ENCODE results near the gene MIEF1. TPM values are rescaled to one million over a fixed set of nuclear protein-coding genes. Genes with fewer than 3 reads are reported as not detected.

The MIEF1 gene
- total and polyA plus RNA-seq, 2 experiments from 2014 or later = 13.2 to 40.1 TPM

DNA sequence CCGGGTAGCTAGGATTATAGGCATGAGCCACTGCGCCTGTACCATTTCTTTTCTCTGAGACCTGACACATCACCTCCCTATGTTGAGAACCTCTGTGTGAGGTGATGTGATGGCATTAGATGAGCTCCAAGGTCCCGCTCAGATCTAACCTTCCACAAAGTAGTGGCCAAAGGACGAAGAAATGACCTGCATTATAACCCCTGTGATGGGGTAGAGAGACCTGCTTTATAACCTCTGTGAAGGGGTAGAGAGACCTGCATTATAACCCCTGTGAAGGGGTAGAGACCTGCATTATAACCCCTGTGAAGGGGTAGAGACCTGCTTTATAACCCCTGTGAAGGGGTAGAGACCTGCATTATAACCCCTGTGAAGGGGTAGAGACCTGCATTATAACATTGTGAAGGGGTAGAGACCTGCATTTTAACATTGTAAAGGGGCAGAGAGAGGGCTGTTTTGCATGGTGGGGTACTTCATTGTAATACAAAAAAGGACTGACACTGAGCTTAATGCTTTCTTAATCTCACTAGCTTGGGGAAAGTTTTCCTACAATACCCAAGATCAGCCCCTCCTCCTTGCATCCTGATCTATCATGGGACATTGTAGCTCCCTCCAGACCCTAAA, 8.5 kb downstream of the MIEF1 start (continued):
- TF ChIP-seq, protein P1, sequence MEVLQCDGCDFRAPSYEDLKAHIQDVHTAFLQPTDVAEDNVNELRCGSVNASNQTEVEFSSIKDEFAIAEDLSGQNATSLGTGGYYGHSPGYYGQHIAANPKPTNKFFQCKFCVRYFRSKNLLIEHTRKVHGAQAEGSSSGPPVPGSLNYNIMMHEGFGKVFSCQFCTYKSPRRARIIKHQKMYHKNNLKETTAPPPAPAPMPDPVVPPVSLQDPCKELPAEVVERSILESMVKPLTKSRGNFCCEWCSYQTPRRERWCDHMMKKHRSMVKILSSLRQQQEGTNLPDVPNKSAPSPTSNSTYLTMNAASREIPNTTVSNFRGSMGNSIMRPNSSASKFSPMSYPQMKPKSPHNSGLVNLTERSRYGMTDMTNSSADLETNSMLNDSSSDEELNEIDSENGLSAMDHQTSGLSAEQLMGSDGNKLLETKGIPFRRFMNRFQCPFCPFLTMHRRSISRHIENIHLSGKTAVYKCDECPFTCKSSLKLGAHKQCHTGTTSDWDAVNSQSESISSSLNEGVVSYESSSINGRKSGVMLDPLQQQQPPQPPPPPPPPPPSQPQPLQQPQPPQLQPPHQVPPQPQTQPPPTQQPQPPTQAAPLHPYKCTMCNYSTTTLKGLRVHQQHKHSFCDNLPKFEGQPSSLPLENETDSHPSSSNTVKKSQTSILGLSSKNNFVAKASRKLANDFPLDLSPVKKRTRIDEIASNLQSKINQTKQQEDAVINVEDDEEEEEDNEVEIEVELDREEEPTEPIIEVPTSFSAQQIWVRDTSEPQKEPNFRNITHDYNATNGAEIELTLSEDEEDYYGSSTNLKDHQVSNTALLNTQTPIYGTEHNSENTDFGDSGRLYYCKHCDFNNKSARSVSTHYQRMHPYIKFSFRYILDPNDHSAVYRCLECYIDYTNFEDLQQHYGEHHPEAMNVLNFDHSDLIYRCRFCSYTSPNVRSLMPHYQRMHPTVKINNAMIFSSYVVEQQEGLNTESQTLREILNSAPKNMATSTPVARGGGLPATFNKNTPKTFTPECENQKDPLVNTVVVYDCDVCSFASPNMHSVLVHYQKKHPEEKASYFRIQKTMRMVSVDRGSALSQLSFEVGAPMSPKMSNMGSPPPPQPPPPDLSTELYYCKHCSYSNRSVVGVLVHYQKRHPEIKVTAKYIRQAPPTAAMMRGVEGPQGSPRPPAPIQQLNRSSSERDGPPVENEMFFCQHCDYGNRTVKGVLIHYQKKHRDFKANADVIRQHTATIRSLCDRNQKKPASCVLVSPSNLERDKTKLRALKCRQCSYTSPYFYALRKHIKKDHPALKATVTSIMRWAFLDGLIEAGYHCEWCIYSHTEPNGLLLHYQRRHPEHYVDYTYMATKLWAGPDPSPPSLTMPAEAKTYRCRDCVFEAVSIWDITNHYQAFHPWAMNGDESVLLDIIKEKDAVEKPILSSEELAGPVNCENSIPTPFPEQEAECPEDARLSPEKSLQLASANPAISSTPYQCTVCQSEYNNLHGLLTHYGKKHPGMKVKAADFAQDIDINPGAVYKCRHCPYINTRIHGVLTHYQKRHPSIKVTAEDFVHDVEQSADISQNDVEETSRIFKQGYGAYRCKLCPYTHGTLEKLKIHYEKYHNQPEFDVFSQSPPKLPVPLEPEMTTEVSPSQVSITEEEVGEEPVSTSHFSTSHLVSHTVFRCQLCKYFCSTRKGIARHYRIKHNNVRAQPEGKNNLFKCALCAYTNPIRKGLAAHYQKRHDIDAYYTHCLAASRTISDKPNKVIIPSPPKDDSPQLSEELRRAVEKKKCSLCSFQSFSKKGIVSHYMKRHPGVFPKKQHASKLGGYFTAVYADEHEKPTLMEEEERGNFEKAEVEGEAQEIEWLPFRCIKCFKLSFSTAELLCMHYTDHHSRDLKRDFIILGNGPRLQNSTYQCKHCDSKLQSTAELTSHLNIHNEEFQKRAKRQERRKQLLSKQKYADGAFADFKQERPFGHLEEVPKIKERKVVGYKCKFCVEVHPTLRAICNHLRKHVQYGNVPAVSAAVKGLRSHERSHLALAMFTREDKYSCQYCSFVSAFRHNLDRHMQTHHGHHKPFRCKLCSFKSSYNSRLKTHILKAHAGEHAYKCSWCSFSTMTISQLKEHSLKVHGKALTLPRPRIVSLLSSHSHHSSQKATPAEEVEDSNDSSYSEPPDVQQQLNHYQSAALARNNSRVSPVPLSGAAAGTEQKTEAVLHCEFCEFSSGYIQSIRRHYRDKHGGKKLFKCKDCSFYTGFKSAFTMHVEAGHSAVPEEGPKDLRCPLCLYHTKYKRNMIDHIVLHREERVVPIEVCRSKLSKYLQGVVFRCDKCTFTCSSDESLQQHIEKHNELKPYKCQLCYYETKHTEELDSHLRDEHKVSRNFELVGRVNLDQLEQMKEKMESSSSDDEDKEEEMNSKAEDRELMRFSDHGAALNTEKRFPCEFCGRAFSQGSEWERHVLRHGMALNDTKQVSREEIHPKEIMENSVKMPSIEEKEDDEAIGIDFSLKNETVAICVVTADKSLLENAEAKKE (CRISPR knock-in tag; IDR thresholded peaks at IDR 0.05) = no peak
- peak; percentile 89 for TF ChIP-seq POLR2AphosphoS5 (IDR thresholded peaks at IDR 0.05; ENCODE audit: low read depth)

DNA sequence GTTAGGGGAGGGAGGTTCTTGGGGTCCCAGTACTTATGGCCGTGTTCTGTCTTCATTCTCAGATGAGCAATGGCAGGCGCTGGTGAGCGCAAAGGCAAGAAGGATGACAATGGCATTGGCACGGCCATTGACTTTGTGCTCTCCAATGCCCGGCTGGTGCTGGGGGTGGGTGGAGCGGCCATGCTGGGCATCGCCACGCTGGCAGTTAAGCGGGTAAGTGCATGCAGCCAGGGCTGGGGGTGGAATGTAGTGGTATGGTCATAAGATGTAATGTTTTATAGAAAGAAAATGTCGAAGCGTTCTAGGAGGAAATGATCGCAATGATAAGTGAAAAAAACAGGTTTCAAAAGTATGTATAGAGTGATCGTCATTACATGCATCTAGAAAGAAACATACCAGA, 9.1 kb downstream of the MIEF1 start:
- H3F3A ChIP-seq (replicated peaks; ENCODE audit: low read depth) = peaks cover 25% of the 10 kb centered on the region
- H3K4me2 ChIP-seq = no peak overlapping the region
- Mint-ChIP-seq H3K36me3 (ENCODE audit: low read depth) (peaks cover 97% of the 10 kb centered on the region), H3K27ac (no peak overlapping the region), H3K27me3 (ENCODE audit: insufficient read depth, low read depth, poor library complexity) (peaks cover 85% of the 10 kb centered on the region), H3K4me3 (no peak overlapping the region), H3K9me3 (no peaks in the 10 kb centered on the region; the same call in 2 of the 3 replicates), H3K4me1 (no peaks in the 10 kb centered on the region)
- ATAC-seq (no peak), DNase-seq (ENCODE audit: low spot score) (no peak)
- peaks cover 81% of the 10 kb centered on the region for H4K20me1 ChIP-seq (replicated peaks; ENCODE audit: insufficient read depth)
- H3K4me1 ChIP-seq (ENCODE audit: insufficient read depth) = no peaks in the 10 kb centered on the region; the same call in 1 of the 2 replicates
- H2AFZ ChIP-seq = no peak overlapping the region
- no peaks in the 10 kb centered on the region for H3K9me2 ChIP-seq (ENCODE audit: insufficient read depth)
- peaks cover 72% of the 10 kb centered on the region for H3K27me3 ChIP-seq (ENCODE audit: insufficient read depth)
- no peak overlapping the region for H3K27ac ChIP-seq (ENCODE audit: low read depth)
- peaks cover 17% of the 10 kb centered on the region for H3K79me2 ChIP-seq (replicated peaks; ENCODE audit: insufficient read depth)
- peaks cover 58% of the 10 kb centered on the region for H3K36me3 ChIP-seq (ENCODE audit: insufficient read depth)
- H3K4me3 ChIP-seq = no peak overlapping the region
- TF ChIP-seq, protein P2, sequence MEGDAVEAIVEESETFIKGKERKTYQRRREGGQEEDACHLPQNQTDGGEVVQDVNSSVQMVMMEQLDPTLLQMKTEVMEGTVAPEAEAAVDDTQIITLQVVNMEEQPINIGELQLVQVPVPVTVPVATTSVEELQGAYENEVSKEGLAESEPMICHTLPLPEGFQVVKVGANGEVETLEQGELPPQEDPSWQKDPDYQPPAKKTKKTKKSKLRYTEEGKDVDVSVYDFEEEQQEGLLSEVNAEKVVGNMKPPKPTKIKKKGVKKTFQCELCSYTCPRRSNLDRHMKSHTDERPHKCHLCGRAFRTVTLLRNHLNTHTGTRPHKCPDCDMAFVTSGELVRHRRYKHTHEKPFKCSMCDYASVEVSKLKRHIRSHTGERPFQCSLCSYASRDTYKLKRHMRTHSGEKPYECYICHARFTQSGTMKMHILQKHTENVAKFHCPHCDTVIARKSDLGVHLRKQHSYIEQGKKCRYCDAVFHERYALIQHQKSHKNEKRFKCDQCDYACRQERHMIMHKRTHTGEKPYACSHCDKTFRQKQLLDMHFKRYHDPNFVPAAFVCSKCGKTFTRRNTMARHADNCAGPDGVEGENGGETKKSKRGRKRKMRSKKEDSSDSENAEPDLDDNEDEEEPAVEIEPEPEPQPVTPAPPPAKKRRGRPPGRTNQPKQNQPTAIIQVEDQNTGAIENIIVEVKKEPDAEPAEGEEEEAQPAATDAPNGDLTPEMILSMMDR (conservative IDR thresholded peaks at IDR 0.05; ENCODE audit: low read depth in 2 of 2) = no peak
- TF ChIP-seq, protein P1 (CRISPR knock-in tag; IDR thresholded peaks at IDR 0.05) = no peak
- TF ChIP-seq STAT1 (IDR thresholded peaks at IDR 0.05; ENCODE audit: unreplicated experiment) (no peak), NANOG (IDR thresholded peaks at IDR 0.05; ENCODE audit: borderline replicate concordance) (no peak), EZH2 (IDR thresholded peaks at IDR 0.05; ENCODE audit: low read depth, unreplicated experiment) (no peak), EZH2phosphoT487 (IDR thresholded peaks at IDR 0.05; ENCODE audit: unreplicated experiment) (no peak)

Measured in GM23338 (cell line).